Measurements from ENCODE around the gene LRRC26. TPM values are rescaled to one million over a fixed set of nuclear protein-coding genes. Genes with fewer than 3 reads are reported as not detected.
A peak's percentile ranks its signal among the peaks of the same experiment; 100 is the strongest.
"Not testable (repeated sequence)": the region's sequence is repeated elsewhere in the genome, so short reads cannot be mapped to it uniquely, and the experiment has no call there.

Gene LRRC26
- total RNA-seq, 2 donors from 2014 or later: not detected

DNA sequence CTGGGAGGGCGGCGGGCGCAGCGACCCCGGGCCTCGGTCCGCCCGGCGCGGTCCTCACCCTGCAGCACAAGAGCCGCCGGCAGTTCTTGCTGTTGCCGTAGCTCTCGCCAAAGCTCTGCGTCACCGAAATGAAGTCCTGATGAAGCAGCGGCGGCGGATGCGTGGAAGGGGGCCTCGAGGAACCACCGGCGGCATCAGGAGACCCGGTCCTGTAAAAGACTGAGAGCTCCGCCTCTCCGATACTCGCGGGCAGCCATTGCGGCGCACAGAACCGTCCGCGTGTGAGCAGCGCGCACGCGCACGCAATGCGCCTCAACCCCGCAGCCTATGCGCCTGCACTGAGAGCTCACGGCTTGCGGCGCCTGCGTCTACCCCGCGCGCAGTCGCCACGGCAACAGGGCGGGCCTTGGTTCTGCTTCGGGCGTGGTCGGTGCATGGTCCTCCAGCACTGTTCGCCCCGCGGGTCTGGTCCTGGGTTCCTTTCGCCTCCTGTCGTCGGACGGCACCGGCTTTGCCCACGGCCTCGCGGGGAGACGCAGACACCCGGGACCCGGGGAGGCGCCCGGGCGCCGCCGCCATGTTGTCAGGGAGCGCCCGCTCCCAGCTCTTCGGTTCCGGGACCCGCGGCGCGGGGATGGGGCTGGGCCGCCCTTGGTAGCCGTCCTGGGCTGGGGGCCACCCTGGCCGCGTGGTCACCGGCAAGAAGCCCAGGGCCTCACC lies 40.2 kb downstream of the LRRC26 start:
- no peaks in the 10 kb centered on the region for H3K36me3 Mint-ChIP-seq
- ATAC-seq: peak; percentile 99
- peak; percentile 93 for DNase-seq (ENCODE audit: low spot score)
- H3K4me1 Mint-ChIP-seq (ENCODE audit: low read depth in 2 of 2): peaks cover 24 to 25% of the 10 kb centered on the region in 2 donors
- peaks cover 0 to 2% of the 10 kb centered on the region in 2 donors for H3K27me3 Mint-ChIP-seq
- no peak overlapping the region for H3K27ac Mint-ChIP-seq
- peak overlapping the region; percentile 90 for H3K4me3 Mint-ChIP-seq
- no peaks in the 10 kb centered on the region for H3K9me3 Mint-ChIP-seq

DNA sequence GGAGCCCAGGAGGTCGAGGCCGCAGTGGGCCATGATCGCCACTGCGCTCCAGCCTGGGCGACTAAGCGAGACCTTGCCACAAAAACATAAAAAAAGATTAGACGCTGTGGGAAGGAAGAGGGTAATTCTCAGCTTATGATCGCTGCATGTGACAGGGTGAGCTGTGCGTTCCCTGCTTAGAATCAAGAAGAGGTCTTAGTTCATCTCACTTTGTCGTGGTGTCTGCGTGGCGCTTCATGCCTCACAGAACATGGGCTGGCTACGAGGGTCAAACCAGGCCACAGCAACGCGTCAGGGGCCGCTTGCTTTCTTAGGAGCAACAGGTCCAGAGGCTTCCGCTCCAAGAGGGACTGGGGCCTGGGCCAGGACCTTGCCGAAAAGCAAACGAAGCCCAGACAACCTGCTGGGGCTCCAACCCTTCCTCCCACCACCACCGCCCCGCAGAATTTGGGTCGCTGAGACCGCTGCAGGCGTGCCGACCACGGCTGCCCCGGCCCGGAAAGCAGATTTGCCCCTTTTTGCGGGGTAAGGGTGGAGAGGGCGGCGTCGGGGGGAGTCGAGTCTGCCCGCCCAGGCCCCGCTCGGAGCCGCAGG lies 40.9 kb downstream of the LRRC26 start:
- H3K27ac Mint-ChIP-seq: peak overlapping the region; percentile 81 to 95
- H3K4me1 Mint-ChIP-seq (ENCODE audit: low read depth in 2 of 2): peaks cover 24 to 25% of the 10 kb centered on the region in 2 donors
- peak overlapping the region; percentile 90 for H3K4me3 Mint-ChIP-seq
- DNase-seq (ENCODE audit: low spot score) (peak; percentile 52), ATAC-seq (no peak)
- no peaks in the 10 kb centered on the region for H3K36me3 Mint-ChIP-seq
- no peaks in the 10 kb centered on the region for H3K9me3 Mint-ChIP-seq
- peaks cover 0 to 2% of the 10 kb centered on the region in 2 donors for H3K27me3 Mint-ChIP-seq

DNA sequence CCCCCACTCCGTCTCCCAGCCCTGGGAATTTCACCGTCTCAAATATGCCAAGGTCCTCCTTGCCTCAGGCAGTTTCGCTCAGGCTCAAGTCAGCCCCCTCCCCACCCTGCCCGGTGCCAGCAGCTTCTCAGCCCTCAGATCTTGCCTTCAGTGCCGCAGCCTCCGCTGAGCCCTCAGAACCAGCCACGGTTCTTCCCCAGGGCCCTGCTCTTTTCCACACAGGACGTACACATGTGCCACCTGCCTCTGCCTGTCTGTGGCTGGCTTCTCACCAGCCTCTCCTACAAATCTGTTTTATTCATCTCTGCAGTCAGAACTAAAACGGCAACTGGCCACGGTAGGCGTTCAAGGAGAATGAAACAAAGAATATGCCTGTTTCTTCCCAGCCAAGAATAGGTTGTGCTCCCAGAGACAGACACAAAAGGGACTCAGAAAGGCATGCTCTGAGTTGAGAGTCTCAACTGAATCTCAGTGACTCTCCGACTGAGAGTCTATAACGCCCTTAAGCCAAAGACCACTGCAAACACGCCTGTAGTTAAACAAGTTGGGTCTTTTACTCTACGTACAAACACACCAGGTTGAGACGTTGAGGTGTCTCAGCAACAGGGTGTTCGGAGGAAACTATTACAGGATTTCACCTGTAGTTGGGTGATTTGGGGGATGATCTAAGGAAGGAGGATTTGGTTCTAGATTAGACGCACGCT lies 41.5 kb downstream of the LRRC26 start:
- Mint-ChIP-seq H3K27me3 (peaks cover 0 to 2% of the 10 kb centered on the region in 2 donors), H3K9me3 (no peaks in the 10 kb centered on the region), H3K4me1 (ENCODE audit: low read depth in 2 of 2) (peaks cover 24 to 25% of the 10 kb centered on the region in 2 donors), H3K27ac (peak overlapping the region; percentile 81 to 95), H3K4me3 (peak overlapping the region; percentile 90), H3K36me3 (no peaks in the 10 kb centered on the region)
- peak; percentile 53 for DNase-seq (ENCODE audit: low spot score)
- ATAC-seq: no peak

DNA sequence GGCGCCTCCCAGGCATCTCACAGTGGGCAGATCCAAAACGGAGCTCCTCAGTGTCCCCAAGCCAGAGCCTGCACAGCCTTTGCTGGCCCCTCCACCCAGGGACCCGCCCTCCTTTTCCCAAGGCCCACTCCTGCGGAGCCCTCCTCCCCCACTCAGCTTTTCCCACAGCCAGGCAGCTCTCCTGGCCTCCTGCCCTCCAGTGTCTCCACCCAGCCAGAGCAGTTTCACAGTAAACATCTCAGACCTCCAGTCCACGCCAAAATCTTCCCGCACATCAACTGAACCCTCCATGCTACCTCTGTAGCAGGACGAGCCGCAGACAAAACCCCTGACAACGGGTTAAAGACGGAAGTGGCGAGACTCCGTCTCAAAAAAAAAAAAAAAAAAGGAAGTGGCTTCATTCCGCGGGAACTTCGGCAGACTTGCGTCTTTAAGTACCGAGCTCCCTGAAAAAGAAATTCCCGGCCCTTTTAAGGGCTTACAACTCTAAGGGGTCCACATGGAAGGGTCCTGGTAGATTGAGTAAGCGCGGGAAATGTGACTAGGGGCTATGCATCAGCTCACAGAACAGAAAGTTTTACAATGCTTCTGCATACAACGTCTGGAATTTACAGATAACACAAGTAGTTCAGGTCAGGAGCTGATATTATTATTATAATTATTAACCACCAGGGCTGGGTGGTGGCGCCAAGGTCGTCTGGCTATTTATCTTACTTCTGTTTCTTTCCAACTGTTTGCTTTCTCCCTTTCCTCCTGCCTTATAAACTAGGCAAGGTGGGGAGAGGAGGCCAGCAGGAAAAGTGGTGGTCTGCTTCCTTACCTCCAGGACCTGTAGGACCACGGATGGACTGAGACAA lies 42.3 kb downstream of the LRRC26 start:
- Mint-ChIP-seq H3K27me3 (no peaks in the 10 kb centered on the region), H3K9me3 (no peaks in the 10 kb centered on the region), H3K4me1 (ENCODE audit: low read depth in 2 of 2) (peaks cover 24 to 25% of the 10 kb centered on the region in 2 donors), H3K4me3 (peak overlapping the region; percentile 90), H3K36me3 (no peaks in the 10 kb centered on the region), H3K27ac (peak overlapping the region; percentile 81 to 95)
- DNase-seq (ENCODE audit: low spot score) (no peak), ATAC-seq (no peak)

DNA sequence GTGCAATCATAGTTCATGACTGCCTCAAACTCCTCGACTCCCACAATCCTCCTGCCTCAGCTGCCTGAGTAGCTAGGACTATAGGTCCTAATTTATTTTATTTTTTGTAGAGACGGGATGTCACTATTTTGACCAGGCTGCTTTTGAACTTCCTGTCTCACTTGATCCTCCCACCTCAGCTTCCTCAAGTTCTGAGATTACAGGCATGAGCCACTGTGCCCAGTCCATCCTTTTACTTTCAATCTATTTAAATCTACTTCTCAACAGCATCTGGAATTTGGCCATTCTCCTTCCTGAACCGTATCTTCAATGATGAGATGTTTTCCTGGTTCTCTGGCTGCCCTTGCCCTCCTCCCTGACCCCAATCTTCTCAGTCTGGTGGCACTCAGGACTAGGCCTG lies 43.1 kb downstream of the LRRC26 start:
- Mint-ChIP-seq H3K27ac (peak overlapping the region; percentile 81 to 95), H3K9me3 (no peaks in the 10 kb centered on the region)
- ATAC-seq: no peak

DNA sequence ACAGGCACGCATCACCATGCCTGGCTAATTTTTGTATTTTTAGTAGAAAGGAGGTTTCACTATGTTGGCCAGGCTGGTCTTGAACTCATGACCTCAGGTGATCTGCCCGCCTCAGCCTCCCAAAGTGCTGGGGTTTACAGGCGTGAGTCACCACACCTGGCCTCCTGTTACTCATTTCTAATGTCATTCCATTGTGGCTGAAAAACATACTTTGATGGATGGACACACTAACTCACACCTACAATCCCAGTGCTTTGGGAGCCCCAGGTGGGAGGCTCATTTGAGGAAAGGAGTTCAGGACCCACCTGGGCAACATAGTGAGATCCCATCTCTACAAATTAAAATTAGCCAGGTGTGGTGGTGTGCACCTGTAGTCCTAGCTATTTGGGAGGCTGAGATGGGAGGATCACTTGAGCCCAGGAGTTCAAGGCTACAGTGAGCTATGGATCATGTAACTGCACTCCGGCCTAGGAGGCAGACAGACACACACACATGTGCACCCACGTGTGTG lies 45.8 kb downstream of the LRRC26 start:
- H3K27me3 Mint-ChIP-seq; H3K36me3 Mint-ChIP-seq; H3K4me3 Mint-ChIP-seq; H3K9me3 Mint-ChIP-seq; DNase-seq (ENCODE audit: low spot score); H3K27ac Mint-ChIP-seq; ATAC-seq: not testable (repeated sequence)
- peaks cover 31 to 34% of the 10 kb centered on the region in 2 donors for H3K4me1 Mint-ChIP-seq (ENCODE audit: low read depth in 2 of 2)

More for the DNA sequence above, 43.1 kb downstream of the LRRC26 start:
- H3K4me1 Mint-ChIP-seq (ENCODE audit: low read depth in 2 of 2): peaks cover 29 to 31% of the 10 kb centered on the region in 2 donors
- peak overlapping the region; percentile 90 for H3K4me3 Mint-ChIP-seq
- no peaks in the 10 kb centered on the region for H3K27me3 Mint-ChIP-seq
- no peak for DNase-seq (ENCODE audit: low spot score)
- no peaks in the 10 kb centered on the region for H3K36me3 Mint-ChIP-seq

DNA sequence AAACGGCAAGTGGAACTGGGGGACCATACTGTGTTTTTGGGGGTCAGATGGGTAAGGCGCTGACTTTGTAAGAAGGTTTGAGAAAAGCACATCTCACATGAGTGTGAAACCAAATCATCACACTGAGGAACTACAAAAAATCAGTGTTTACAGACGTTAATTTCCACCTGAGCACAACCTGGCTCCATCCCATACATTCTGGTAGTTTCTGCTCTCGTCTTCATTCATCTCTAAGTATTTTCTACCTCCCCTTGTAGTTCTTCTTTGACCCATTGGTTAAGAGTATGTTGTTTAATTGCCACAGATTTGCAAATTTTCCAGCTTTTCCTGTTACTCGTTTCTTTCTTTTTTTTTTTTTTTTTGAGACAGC lies 46.4 kb downstream of the LRRC26 start:
- Mint-ChIP-seq H3K36me3 (no peaks in the 10 kb centered on the region), H3K27ac (no peak overlapping the region), H3K27me3 (no peaks in the 10 kb centered on the region), H3K9me3 (no peaks in the 10 kb centered on the region), H3K4me1 (ENCODE audit: low read depth in 2 of 2) (peaks cover 26 to 29% of the 10 kb centered on the region in 2 donors), H3K4me3 (no peak overlapping the region)
- ATAC-seq (no peak), DNase-seq (ENCODE audit: low spot score) (no peak)

DNA sequence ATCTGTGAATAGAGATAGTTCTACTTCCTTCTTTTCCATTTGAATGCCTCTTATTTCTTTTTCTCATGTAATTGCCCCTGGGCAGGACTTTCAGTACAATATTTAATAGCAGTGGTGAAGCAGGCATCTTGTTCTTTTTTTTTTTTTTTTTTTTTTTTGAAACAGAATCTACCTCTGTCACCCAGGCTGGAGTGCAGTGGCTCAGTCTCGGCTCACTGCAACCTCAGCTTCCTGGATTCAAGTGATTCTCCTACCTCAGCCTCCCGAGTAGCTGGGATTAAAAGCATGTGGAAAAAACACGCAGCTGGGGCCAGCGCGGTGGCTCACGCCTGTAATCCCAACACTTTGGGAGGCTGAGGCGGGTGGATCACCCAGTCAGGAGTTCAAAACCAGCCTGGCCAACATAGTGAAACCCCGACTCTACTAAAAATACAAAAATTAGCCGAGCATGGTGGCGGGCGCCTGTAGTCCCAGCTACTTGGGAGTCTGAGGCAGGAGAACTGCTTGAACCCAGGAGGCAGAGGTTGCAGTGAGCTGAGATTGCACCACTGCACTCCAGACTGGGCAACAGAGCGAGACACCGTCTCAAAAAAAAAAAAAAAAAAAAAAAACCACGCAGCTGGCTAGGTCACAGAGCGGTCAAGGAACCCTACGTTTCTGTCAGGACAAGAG lies 46.9 kb downstream of the LRRC26 start:
- H3K36me3 Mint-ChIP-seq; H3K27me3 Mint-ChIP-seq; H3K27ac Mint-ChIP-seq; H3K4me3 Mint-ChIP-seq; ATAC-seq; H3K9me3 Mint-ChIP-seq; DNase-seq (ENCODE audit: low spot score): not testable (repeated sequence)
- peaks cover 21 to 24% of the 10 kb centered on the region in 2 donors for H3K4me1 Mint-ChIP-seq (ENCODE audit: low read depth in 2 of 2)

DNA sequence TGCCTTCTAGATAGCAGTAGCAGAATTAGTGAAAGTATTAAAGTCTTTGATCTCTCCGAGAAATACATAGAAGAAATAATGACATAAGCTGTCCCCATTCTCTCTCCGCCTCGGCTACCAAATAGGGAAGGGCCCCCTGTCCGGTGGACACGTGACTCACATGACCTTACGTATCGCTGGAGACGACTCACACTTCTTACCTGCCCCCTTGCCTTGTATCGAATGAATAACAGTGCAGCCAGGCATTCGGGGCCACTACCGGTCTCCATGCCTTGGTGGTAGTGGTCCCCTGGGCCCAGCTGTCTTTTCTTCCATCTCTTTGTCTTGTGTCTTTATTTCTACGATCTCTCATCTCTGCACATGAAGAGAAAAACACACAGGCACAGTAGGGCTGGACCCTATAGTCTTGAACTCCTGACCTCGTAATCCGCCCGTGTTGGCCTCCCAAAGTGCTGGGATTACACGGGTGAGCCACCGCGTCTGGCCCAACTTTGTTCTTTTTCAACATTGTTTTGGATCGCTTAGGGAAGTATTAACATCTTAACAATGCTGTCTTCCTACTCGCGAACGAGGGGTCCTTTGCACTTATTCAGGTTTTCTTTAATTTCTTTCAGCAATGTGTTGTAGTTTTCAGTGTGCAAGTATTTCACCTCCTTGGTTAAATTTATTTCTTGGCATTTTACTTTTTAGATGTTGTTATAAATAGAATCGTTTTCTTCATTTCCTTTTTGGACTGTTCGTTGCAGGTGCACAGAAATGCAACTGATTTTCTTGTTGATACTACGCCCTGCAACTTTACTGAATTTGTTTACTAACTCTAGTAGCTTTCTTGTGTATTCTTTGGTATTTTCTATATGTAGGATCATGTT lies 47.7 kb downstream of the LRRC26 start:
- not testable (repeated sequence) for H3K4me3 Mint-ChIP-seq; H3K9me3 Mint-ChIP-seq; DNase-seq (ENCODE audit: low spot score); ATAC-seq; H3K36me3 Mint-ChIP-seq; H3K27me3 Mint-ChIP-seq
- peak overlapping the region in 1 of 2 donors; percentile 19 for H3K27ac Mint-ChIP-seq
- peaks cover 13 to 17% of the 10 kb centered on the region in 2 donors for H3K4me1 Mint-ChIP-seq (ENCODE audit: low read depth in 2 of 2)

Other genes with a start within 250 kb of the LRRC26 start
- gene FBXW5, start 225.3 kb downstream of the LRRC26 start, total RNA-seq: 100 to 1,000 TPM; 102 to 155 TPM
- 1 to 10 TPM; 2.4 to 2.5 TPM for gene C8G, start 224.8 kb downstream of the LRRC26 start, total RNA-seq
- 1 to 10 TPM; 2.0 to 2.2 TPM for gene LCN12, start 217.8 kb downstream of the LRRC26 start, total RNA-seq
- 1 to 10 TPM; 1.7 to 4.4 TPM for gene PTGDS, start 192.5 kb downstream of the LRRC26 start, total RNA-seq
- gene LCNL1, start 187.1 kb downstream of the LRRC26 start, total RNA-seq: under 1 TPM in 1 of 2 donors, not detected in 1; 0.21 TPM
- 100 to 1,000 TPM in 1 of 2 donors, 10 to 100 TPM in 1; 64.0 to 118 TPM for gene PAXX, start 177.6 kb downstream of the LRRC26 start, total RNA-seq
- gene CLIC3, start 173.5 kb downstream of the LRRC26 start, total RNA-seq: 10 to 100 TPM in 1 of 2 donors, 1 to 10 TPM in 1; 4.3 to 38.2 TPM
- gene ABCA2, start 141.8 kb downstream of the LRRC26 start, total RNA-seq: 100 to 1,000 TPM in 1 of 2 donors, 10 to 100 TPM in 1; 77.6 to 109 TPM
- 10 to 100 TPM; 10.0 to 17.8 TPM for gene FUT7, start 138.0 kb downstream of the LRRC26 start, total RNA-seq
- gene NPDC1, start 123.9 kb downstream of the LRRC26 start, total RNA-seq: 10 to 100 TPM; 11.2 to 41.7 TPM
- not detected for gene ENTPD2, start 116.0 kb downstream of the LRRC26 start, total RNA-seq
- gene SAPCD2, start 99.5 kb downstream of the LRRC26 start, total RNA-seq: 10 to 100 TPM in 1 of 2 donors, 1 to 10 TPM in 1; 9.5 to 20.8 TPM
- gene UAP1L1, start 92.5 kb downstream of the LRRC26 start, total RNA-seq: 10 to 100 TPM; 19.9 to 22.0 TPM
- gene MAN1B1, start 83.1 kb downstream of the LRRC26 start, total RNA-seq: 10 to 100 TPM; 34.1 to 55.8 TPM
- 100 to 1,000 TPM; 188 to 310 TPM for gene DPP7, start 55.3 kb downstream of the LRRC26 start, total RNA-seq
- gene GRIN1, start 30.9 kb downstream of the LRRC26 start, total RNA-seq: under 1 TPM in 1 of 2 donors, not detected in 1; 0.11 TPM
- not detected for gene TMEM210, start 2.0 kb upstream of the LRRC26 start, total RNA-seq
- gene ANAPC2, start 18.5 kb upstream of the LRRC26 start, total RNA-seq: 10 to 100 TPM; 75.5 to 98.1 TPM
- 10 to 100 TPM; 78.3 to 91.4 TPM for gene SSNA1, start 18.6 kb upstream of the LRRC26 start, total RNA-seq
- gene TPRN, start 30.7 kb upstream of the LRRC26 start, total RNA-seq: 10 to 100 TPM in 1 of 2 donors, 1 to 10 TPM in 1; 9.0 to 19.1 TPM
- gene TMEM203, start 35.6 kb upstream of the LRRC26 start, total RNA-seq: 10 to 100 TPM; 25.0 to 43.9 TPM
- 10 to 100 TPM; 33.0 to 81.9 TPM for gene NDOR1, start 35.6 kb upstream of the LRRC26 start, total RNA-seq
- gene RNF208, start 52.2 kb upstream of the LRRC26 start, total RNA-seq: 1 to 10 TPM; 1.4 to 1.9 TPM
- gene CYSRT1, start 55.1 kb upstream of the LRRC26 start, total RNA-seq: under 1 TPM; 0.29 to 0.33 TPM
- gene RNF224, start 57.5 kb upstream of the LRRC26 start, total RNA-seq: not detected
- not detected for gene SLC34A3, start 60.9 kb upstream of the LRRC26 start, total RNA-seq
- gene TUBB4B, start 71.2 kb upstream of the LRRC26 start, total RNA-seq: 100 to 1,000 TPM; 332 to 432 TPM
- gene STPG3, start 81.2 kb upstream of the LRRC26 start, total RNA-seq: not detected
- 10 to 100 TPM; 58.8 to 90.3 TPM for gene NELFB, start 85.3 kb upstream of the LRRC26 start, total RNA-seq
- 10 to 100 TPM; 31.1 to 38.4 TPM for gene TOR4A, start 107.7 kb upstream of the LRRC26 start, total RNA-seq
- 1 to 10 TPM in 1 of 2 donors, under 1 TPM in 1; 0.88 to 2.6 TPM for gene NRARP, start 132.2 kb upstream of the LRRC26 start, total RNA-seq

All from natural killer cell treated with Interleukin-12 subunit alpha and Interleukin-12 subunit beta and Interleukin-15 and Interleukin-18, amount 100 ng/mL, for 72 hours (primary cell).